Measurements from ENCODE around the gene LINC01488. TPM values are rescaled to one million over a fixed set of nuclear protein-coding genes. Genes with fewer than 3 reads are reported as not detected.

The LINC01488 gene
- polyA plus RNA-seq, 1 donor = 0.09 TPM

- Histone ChIP-seq H3K27me3 (ENCODE audit: control insufficient read depth, insufficient read depth, low read length) (no peaks in the 10 kb centered on the region), H3K27ac (ENCODE audit: low read length) (no peak overlapping the region), H3K9me3 (ENCODE audit: control insufficient read depth, low read depth, low read length) (peaks cover 6% of the 10 kb centered on the region), H3K36me3 (ENCODE audit: control insufficient read depth, insufficient read depth, low read length) (no peaks in the 10 kb centered on the region), H3K4me3 (ENCODE audit: low read length) (no peak overlapping the region), H3K4me1 (ENCODE audit: control insufficient read depth, insufficient read depth, low read length) (peaks cover 27% of the 10 kb centered on the region)
- WGBS (ENCODE audit: insufficient coverage, low lambda C conversion rate) = no CpG with 5 or more reads among the region's 4 CpGs
- DNase-seq = no peak
Measured at GRCh38 chr11:69456712-69457111, 24.8 kb upstream of the LINC01488 start.

- Histone ChIP-seq H3K4me1 (ENCODE audit: control insufficient read depth, insufficient read depth, low read length) (peaks cover 26% of the 10 kb centered on the region), H3K36me3 (ENCODE audit: control insufficient read depth, insufficient read depth, low read length) (no peaks in the 10 kb centered on the region), H3K27ac (ENCODE audit: low read length) (peak overlapping the region; percentile 24), H3K4me3 (ENCODE audit: low read length) (no peak overlapping the region), H3K27me3 (ENCODE audit: control insufficient read depth, insufficient read depth, low read length) (no peaks in the 10 kb centered on the region), H3K9me3 (ENCODE audit: control insufficient read depth, low read depth, low read length) (peaks cover 6% of the 10 kb centered on the region)
- peak in 1 of 2 donors; percentile 85 for DNase-seq
- WGBS (ENCODE audit: insufficient coverage, low lambda C conversion rate) = 13% methylated on average over 1 of the region's 1 CpG
Measured at GRCh38 chr11:69459848-69460539, 21.5 kb upstream of the LINC01488 start.

- no peak for DNase-seq
- Histone ChIP-seq H3K4me1 (ENCODE audit: control insufficient read depth, insufficient read depth, low read length) (peaks cover 24% of the 10 kb centered on the region), H3K9me3 (ENCODE audit: control insufficient read depth, low read depth, low read length) (peaks cover 6% of the 10 kb centered on the region), H3K27ac (ENCODE audit: low read length) (no peak overlapping the region), H3K36me3 (ENCODE audit: control insufficient read depth, insufficient read depth, low read length) (no peaks in the 10 kb centered on the region), H3K4me3 (ENCODE audit: low read length) (no peak overlapping the region), H3K27me3 (ENCODE audit: control insufficient read depth, insufficient read depth, low read length) (no peaks in the 10 kb centered on the region)
- WGBS (ENCODE audit: insufficient coverage, low lambda C conversion rate) = no CpG with 5 or more reads among the region's 1 CpG
Measured at GRCh38 chr11:69460540-69461257, 20.8 kb upstream of the LINC01488 start.

- Histone ChIP-seq H3K27ac (ENCODE audit: low read length) (no peak overlapping the region), H3K4me1 (ENCODE audit: control insufficient read depth, insufficient read depth, low read length) (peaks cover 22% of the 10 kb centered on the region), H3K4me3 (ENCODE audit: low read length) (no peak overlapping the region), H3K9me3 (ENCODE audit: control insufficient read depth, low read depth, low read length) (peaks cover 6% of the 10 kb centered on the region), H3K27me3 (ENCODE audit: control insufficient read depth, insufficient read depth, low read length) (no peaks in the 10 kb centered on the region), H3K36me3 (ENCODE audit: control insufficient read depth, insufficient read depth, low read length) (no peaks in the 10 kb centered on the region)
- DNase-seq = no peak
- 100% methylated on average over 1 of the region's 7 CpGs for WGBS (ENCODE audit: insufficient coverage, low lambda C conversion rate)
Measured at GRCh38 chr11:69461272-69461962, 20.0 kb upstream of the LINC01488 start.

- Histone ChIP-seq H3K9me3 (ENCODE audit: control insufficient read depth, low read depth, low read length) (peaks cover 4% of the 10 kb centered on the region), H3K27me3 (ENCODE audit: control insufficient read depth, insufficient read depth, low read length) (no peaks in the 10 kb centered on the region), H3K4me3 (ENCODE audit: low read length) (no peak overlapping the region), H3K27ac (ENCODE audit: low read length) (no peak overlapping the region), H3K36me3 (ENCODE audit: control insufficient read depth, insufficient read depth, low read length) (no peaks in the 10 kb centered on the region), H3K4me1 (ENCODE audit: control insufficient read depth, insufficient read depth, low read length) (peaks cover 25% of the 10 kb centered on the region)
- no peak for DNase-seq
- no CpG with 5 or more reads among the region's 19 CpGs for WGBS (ENCODE audit: insufficient coverage, low lambda C conversion rate)
Measured at GRCh38 chr11:69462106-69462951, 19.1 kb upstream of the LINC01488 start.

GRCh38 chr11:69463181-69463994 lies 18.1 kb upstream of the LINC01488 start:
- WGBS (ENCODE audit: insufficient coverage, low lambda C conversion rate) = no CpG with 5 or more reads among the region's 14 CpGs
- DNase-seq = peak in 1 of 2 donors; percentile 68

GRCh38 chr11:69463995-69464960 lies 17.2 kb upstream of the LINC01488 start:
- Histone ChIP-seq H3K27ac (ENCODE audit: low read length) (peak overlapping the region; percentile 11), H3K9me3 (ENCODE audit: control insufficient read depth, low read depth, low read length) (peaks cover 4% of the 10 kb centered on the region), H3K27me3 (ENCODE audit: control insufficient read depth, insufficient read depth, low read length) (no peaks in the 10 kb centered on the region), H3K36me3 (ENCODE audit: control insufficient read depth, insufficient read depth, low read length) (no peaks in the 10 kb centered on the region), H3K4me1 (ENCODE audit: control insufficient read depth, insufficient read depth, low read length) (peaks cover 42% of the 10 kb centered on the region), H3K4me3 (ENCODE audit: low read length) (no peak overlapping the region)
- peak in 1 of 2 donors; percentile 68 for DNase-seq
- no CpG with 5 or more reads among the region's 16 CpGs for WGBS (ENCODE audit: insufficient coverage, low lambda C conversion rate)

More at GRCh38 chr11:69463181-69463994, 18.1 kb upstream of the LINC01488 start:
- no peak overlapping the region for H3K4me3 ChIP-seq (ENCODE audit: low read length)
- H3K36me3 ChIP-seq (ENCODE audit: control insufficient read depth, insufficient read depth, low read length) = no peaks in the 10 kb centered on the region
- H3K9me3 ChIP-seq (ENCODE audit: control insufficient read depth, low read depth, low read length) = peaks cover 4% of the 10 kb centered on the region
- H3K27ac ChIP-seq (ENCODE audit: low read length) = peak overlapping the region; percentile 20
- H3K27me3 ChIP-seq (ENCODE audit: control insufficient read depth, insufficient read depth, low read length) = no peaks in the 10 kb centered on the region
- peaks cover 36% of the 10 kb centered on the region for H3K4me1 ChIP-seq (ENCODE audit: control insufficient read depth, insufficient read depth, low read length)

- Histone ChIP-seq H3K4me3 (ENCODE audit: low read length) (no peak overlapping the region), H3K36me3 (ENCODE audit: control insufficient read depth, insufficient read depth, low read length) (no peaks in the 10 kb centered on the region), H3K9me3 (ENCODE audit: control insufficient read depth, low read depth, low read length) (peaks cover 4% of the 10 kb centered on the region), H3K27me3 (ENCODE audit: control insufficient read depth, insufficient read depth, low read length) (no peaks in the 10 kb centered on the region), H3K27ac (ENCODE audit: low read length) (no peak overlapping the region), H3K4me1 (ENCODE audit: control insufficient read depth, insufficient read depth, low read length) (peaks cover 43% of the 10 kb centered on the region)
- DNase-seq = no peak
- WGBS (ENCODE audit: insufficient coverage, low lambda C conversion rate) = no CpG with 5 or more reads among the region's 17 CpGs
Measured at GRCh38 chr11:69465236-69466000, 16.0 kb upstream of the LINC01488 start.
